Activated effector memory CD4-positive, alpha-beta T cell treated with Interleukin-2 at 50 U/mL for 16 hours (primary cell): ENCODE measurements around the gene IDE.
A peak's percentile ranks its signal among the peaks of the same experiment; 100 is the strongest.

Experiments
- DNase-seq: peaks from one replicate; pipeline ENCODE4 v3.0.0-alpha.2; 2020

The IDE gene

GRCh38 chr10:92562424-92562823 lies 11.5 kb downstream of the IDE start:
- DNase-seq: no peak

- no peak for DNase-seq
Observed at GRCh38 chr10:92559046-92559445, 14.8 kb downstream of the IDE start.

GRCh38 chr10:92553959-92554358 lies 19.9 kb downstream of the IDE start:
- DNase-seq: no peak

- DNase-seq: no peak
Observed at GRCh38 chr10:92552310-92552709, 21.6 kb downstream of the IDE start.

- no peak for DNase-seq
Observed at GRCh38 chr10:92550924-92551323, 23.0 kb downstream of the IDE start.

- no peak for DNase-seq
Observed at GRCh38 chr10:92547676-92548075, 26.2 kb downstream of the IDE start.

- DNase-seq: no peak
Observed at GRCh38 chr10:92545556-92545955, 28.3 kb downstream of the IDE start.

GRCh38 chr10:92544296-92544695 lies 29.6 kb downstream of the IDE start:
- no peak for DNase-seq

- no peak for DNase-seq
Observed at GRCh38 chr10:92542458-92542857, 31.4 kb downstream of the IDE start.

- no peak for DNase-seq
Observed at GRCh38 chr10:92541583-92541982, 32.3 kb downstream of the IDE start.

GRCh38 chr10:92538231-92538958 lies 35.5 kb downstream of the IDE start:
- no peak for DNase-seq

GRCh38 chr10:92530891-92531535 lies 42.9 kb downstream of the IDE start:
- no peak for DNase-seq

GRCh38 chr10:92530421-92530820 lies 43.5 kb downstream of the IDE start:
- DNase-seq: no peak

- no peak for DNase-seq
Observed at GRCh38 chr10:92527716-92528115, 46.2 kb downstream of the IDE start.

- no peak for DNase-seq
Observed at GRCh38 chr10:92523639-92524038, 50.3 kb downstream of the IDE start.

GRCh38 chr10:92517034-92517655 lies 56.7 kb downstream of the IDE start:
- DNase-seq: peak; percentile 26

- no peak for DNase-seq
Observed at GRCh38 chr10:92508866-92509265, 65.0 kb downstream of the IDE start.

GRCh38 chr10:92506336-92506735 lies 67.6 kb downstream of the IDE start:
- DNase-seq: no peak

GRCh38 chr10:92505044-92505443 lies 68.8 kb downstream of the IDE start:
- no peak for DNase-seq

- no peak for DNase-seq
Observed at GRCh38 chr10:92502296-92502808, 71.5 kb downstream of the IDE start.

- no peak for DNase-seq
Observed at GRCh38 chr10:92493362-92493761, 80.5 kb downstream of the IDE start.

- DNase-seq: no peak
Observed at GRCh38 chr10:92492748-92493240, 81.1 kb downstream of the IDE start.

GRCh38 chr10:92490387-92490786 lies 83.5 kb downstream of the IDE start:
- no peak for DNase-seq

GRCh38 chr10:92486637-92487036 lies 87.3 kb downstream of the IDE start:
- DNase-seq: no peak
